Hippocampal formation (tissue), 2 donors: ENCODE results near the gene ARHGAP8.
A peak's percentile ranks its signal among the peaks of the same experiment; 100 is the strongest.

Experiments used
- DNase-seq, 2 donors: peaks; one replicate each; lab custom pipeline; 2025; lab: John Stamatoyannopoulos, UW

The ARHGAP8 gene

DNA sequence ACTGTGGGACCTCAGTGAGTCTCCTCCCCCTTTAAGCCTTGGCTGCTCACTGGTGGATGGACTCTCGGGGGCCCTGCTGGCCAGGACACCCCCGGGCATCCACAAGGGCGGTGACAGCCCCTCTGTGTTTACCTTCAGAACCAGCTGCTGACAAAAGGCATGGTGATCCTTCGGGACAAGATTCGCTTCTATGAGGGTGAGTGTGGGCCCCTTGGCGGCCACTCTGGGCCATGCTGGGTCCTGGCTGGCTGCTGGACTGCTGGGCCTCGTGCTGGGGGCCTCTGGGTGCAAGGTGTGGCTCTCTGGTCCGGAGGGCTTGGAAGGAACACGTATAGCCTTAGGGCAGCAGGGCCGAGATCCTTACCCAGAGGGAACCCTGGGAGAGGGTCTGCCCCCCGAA lies 25.9 kb upstream of the ARHGAP8 start:
- no peak for DNase-seq

DNA sequence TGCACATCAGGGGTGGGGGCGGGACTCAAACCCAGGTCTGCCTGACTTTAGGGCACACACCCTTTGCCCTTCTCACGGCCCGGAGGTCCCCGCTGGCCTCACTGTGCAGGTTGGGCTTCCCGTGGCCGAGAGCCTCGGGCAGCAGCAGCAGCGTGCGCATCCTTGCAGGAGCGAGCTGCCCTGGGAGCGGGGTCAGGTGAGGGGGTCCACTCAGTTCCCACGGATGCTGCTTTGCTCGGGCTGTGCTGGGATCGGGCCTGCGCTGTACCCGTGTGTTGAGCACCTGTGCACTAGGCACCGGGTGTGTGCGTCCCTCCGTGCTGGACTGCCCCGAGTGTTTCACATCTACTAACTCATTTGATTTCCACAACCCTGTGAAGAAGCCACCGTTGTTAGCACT lies 25.2 kb upstream of the ARHGAP8 start:
- no peak for DNase-seq

DNA sequence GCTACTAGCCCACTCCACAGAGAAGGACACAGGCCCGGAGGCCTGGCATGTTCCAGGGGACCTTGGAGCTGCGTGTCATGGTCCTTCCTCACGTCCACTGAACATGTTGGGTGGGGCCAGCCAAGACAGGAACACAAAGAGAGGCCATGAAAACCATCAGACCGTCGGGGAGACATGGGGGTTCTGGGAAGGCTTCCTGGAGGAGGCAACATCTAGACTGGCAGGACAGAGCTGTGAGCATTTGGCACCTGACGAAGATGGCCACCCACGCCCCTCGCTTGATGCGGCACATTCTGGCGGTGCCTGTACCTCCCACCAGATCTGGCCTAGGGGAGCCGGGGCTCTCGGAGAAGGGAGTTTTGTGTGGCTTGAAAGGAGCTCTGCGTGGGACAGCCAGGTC lies 24.7 kb upstream of the ARHGAP8 start:
- no peak for DNase-seq

DNA sequence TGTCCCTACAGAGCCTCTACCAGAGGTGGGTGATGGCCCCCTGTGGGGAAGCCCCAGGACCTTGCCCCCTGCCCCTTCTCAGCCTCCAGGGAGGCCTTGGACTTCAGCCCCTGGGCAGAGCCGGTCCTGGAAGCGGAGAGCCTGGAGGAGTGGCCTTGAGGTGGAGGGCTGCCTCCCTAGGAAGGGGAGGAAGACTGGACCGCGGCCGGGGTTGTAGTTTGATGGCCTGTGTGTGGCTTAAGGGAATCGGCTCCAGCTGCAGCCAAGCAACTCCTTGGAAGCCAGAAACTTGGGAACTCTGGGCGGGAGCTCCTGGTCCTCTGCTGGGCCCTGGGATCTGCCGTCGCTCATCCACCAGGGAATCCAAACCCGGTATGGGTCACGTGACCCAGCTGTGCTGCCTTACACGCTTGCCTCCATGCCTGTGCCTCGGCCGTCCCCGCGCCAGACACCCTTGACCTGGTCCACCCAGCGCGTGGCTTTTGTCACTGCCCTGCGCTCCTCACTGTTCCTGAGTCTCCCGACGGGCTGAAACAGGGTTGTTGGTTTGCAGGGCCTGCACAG lies 23.5 kb upstream of the ARHGAP8 start:
- DNase-seq = no peak

DNA sequence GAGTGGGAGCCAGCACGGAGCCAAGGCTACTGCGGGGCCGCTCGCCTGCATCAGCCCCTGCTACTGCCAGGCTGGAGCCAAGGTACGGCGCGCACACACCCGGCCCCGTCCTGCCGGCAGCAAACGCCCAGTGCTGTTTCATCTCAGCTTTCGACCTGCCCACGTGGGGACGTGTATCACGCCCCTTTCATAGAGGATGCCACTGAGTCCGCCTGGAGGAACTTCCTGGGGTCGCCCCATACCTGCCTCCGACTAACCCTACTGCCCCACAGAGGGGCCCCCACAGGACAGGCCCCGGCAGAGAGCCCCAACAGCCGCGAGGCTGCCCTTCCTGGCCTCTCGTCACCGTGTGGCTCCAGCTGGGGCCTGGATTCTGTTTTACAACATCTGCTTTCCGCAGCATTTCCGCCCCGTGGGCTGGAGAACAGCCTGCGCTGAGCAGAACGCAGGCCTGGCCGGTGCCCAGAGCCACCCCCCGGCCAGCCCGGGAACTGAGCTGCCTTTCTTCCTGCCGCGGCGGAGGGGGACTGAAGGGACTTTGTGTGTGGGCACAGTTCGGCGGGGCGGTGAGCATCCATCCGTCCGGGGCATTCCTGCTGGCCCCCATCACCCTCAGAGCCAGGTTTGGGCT lies 22.9 kb upstream of the ARHGAP8 start:
- peak; percentile 40 to 59 for DNase-seq

DNA sequence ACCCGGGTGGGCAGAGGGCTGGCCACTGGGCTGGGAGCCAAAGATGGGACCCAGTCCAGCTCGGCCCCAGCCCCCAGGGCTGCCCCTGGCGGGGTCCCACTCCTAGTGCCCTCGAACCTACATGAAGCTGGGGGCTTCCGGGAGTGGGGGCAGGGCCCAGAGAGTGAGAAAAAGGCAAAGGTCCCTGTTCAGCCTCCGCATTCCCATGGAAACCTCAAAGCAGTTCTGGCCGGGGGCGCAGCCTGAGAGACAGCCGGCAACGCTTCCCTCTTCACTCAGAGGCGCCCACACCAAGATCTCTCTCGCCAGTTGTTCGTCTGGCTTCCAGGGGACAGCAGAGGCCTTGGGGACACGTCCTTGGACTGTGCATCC lies 22.4 kb upstream of the ARHGAP8 start:
- no peak for DNase-seq

DNA sequence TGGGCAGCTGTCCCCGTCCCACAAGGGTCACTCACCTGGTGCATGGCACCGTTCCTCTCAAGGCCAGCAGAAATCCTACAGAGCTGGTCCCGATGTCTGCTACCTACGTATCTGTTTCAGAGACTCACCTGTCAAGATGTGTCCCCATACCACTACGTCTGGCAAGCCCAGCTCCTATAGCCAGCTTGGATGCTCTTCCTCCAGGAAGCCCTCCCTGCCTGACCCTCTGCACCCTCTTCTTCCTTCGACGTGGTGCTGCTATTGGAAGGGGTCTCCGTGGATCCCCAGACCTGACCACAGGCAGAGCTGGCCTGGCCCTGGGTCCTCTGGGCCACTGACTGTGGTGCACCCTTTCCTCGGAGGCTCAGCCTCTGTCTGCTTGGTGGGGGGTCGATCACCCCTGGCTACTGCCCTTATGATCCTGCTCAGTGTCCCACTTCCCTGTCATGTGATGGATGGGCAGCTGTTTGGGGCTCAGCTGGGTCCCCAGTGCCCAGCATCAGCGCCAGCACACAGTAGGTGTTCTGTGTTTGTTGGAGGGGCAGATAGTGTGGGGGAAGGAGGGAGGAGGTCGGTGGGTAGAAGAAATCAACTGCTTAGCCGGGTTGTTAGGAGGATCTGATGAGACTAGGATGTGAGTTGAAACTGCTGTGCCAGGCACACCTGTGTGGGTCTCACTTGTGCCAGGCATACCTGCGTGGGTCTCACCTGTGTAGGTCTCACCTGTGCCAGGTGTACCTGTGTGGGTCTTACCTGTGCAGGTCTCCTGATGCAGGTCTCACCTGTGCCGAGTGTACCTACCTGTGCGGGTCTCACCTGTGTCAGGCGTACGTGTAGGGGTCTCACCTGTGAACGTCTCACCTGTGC lies 21.7 kb upstream of the ARHGAP8 start:
- no peak for DNase-seq

DNA sequence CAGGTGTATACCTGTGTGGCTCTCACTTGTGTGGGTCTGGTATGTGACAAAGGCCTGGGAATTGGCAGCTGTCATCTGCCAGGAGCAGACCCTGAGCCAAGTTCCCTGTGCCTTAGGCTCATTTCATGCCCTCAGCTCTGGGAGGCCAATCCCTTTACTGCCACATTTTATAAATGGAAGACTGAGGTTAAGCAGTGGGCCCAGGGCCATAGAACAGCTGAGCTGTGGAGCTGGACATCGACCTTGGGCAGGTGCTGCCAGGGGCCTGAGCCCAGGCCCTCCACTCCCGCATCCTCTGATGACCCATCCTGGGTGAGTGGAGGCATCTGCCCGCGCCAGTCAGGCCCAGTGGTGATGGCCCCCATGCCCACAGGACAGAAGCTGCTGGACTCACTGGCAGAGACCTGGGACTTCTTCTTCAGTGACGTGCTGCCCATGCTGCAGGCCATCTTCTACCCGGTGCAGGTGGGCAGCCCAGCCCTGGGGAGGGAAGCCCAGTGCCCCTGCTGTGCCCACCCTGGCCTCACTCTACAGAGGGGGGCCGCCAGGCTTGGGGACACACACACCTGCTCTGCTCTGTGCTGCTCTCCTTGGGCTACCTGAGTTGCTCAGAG lies 20.9 kb upstream of the ARHGAP8 start:
- DNase-seq = no peak

DNA sequence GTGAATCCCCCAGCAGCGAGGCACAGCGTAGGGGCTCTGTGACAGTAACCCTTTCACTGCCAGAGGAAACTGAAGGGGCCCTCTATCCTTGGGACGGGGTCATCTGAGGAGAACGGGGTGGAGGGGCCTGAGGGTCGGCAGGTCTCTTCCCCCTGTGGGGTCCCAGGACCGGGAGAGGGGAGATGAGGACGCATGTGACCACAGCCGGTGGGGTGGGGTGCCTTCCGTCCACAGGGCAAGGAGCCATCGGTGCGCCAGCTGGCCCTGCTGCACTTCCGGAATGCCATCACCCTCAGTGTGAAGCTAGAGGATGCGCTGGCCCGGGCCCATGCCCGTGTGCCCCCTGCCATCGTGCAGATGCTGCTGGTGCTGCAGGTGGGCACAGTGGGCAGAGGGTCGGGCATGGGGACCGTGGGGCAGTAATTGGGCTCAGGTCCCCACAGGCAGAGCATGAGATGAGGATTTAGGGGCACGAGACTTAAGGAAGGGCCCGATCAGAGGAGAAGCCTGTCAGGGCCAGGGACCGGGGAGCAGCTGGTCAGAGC lies 20.3 kb upstream of the ARHGAP8 start:
- DNase-seq = no peak

DNA sequence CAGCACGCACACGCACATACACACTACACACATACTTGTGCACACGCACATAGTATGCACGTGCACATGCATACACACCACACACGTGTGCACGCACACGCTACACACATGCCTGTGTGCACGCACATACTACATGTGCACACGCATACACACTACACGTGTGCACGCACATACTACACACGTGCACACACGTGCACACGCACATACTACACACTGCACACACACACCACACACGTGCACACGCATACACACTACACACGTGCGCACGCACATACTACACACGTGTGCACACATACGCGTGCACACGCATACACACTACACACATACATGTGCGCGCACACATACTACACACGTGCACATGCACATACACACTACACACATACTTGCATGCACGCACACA lies 19.7 kb upstream of the ARHGAP8 start:
- no peak for DNase-seq

DNA sequence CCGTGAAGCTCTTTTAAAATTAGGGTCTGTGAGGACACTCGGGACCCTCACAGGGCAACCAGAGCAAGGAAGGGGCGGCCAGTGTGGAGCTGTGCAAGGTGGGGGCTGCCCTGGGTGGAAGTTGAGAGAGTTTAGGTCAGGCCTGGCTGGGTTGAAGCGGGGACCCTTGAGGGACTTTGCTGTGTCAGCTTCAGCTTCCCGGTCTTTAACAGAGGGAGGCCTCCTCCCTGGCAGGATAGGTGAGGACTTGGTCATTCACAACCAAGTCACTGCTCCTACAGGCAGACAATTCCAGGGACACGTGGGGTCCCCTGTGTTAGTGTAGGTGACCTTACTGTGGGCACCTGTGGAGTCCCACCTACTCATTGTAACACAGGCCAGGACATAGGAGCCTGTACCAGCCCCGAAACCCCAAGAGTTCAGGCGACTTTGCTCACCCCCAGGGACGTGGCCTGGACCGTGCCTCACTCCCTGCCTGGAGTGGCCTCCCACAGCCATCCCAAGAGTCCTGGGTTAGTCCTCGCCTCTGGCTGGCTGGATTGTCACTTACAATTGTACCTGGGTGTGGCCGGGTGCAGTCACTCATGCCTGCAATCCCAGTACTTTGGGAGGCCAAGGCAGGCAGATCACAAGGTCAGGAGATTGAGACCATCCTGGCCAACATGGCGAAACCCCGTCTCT lies 18.8 kb upstream of the ARHGAP8 start:
- no peak for DNase-seq

DNA sequence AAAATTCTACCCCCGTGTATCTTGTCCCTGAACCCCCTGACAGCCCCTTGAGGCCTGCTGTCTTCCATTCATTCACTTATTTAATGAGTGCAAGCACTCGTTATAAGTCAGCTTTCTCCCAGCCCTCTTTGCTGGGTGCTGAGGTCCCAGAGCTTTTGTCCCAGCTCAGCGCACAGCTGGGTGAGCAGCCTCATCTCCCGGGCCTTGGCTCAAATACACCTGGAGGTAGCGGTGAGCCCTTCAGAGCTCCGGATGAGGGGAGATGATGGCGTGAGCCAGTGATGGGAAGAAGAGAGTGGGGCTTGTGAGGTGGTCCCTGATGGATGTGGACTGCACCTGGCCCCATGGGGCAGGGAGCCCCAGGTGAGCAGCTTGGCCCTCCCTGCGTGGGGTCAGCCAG lies 18.1 kb upstream of the ARHGAP8 start:
- no peak for DNase-seq

DNA sequence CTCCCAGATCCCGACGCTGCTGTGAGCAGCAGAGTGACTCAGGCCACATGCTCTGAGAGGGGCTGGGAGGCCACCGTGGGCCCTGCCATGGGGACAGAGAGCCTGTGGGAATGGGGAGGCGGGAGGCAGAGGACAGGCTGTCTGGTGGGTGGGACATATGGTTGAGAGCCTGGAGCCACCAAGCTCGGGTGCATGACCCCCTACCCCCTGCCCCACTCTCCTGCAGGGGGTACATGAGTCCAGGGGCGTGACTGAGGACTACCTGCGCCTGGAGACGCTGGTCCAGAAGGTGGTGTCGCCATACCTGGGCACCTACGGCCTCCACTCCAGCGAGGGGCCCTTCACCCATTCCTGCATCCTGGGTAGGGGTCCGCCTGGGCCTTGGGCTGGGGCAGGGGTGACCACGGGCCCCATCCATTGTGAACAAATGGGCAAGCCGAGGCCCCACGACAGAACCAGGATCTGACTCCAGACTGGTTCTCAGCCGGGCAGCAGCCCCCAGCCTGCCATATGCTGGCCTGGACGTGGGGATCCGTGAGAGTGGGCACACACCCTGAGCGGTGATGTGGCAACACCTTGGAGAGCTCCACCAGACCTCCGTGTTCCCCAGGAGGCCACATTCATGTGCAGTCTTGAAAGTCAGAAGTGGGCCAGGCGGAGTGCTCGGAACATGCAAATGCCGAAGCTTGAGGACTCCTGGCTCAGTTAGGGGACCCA lies 17.4 kb upstream of the ARHGAP8 start:
- no peak for DNase-seq

DNA sequence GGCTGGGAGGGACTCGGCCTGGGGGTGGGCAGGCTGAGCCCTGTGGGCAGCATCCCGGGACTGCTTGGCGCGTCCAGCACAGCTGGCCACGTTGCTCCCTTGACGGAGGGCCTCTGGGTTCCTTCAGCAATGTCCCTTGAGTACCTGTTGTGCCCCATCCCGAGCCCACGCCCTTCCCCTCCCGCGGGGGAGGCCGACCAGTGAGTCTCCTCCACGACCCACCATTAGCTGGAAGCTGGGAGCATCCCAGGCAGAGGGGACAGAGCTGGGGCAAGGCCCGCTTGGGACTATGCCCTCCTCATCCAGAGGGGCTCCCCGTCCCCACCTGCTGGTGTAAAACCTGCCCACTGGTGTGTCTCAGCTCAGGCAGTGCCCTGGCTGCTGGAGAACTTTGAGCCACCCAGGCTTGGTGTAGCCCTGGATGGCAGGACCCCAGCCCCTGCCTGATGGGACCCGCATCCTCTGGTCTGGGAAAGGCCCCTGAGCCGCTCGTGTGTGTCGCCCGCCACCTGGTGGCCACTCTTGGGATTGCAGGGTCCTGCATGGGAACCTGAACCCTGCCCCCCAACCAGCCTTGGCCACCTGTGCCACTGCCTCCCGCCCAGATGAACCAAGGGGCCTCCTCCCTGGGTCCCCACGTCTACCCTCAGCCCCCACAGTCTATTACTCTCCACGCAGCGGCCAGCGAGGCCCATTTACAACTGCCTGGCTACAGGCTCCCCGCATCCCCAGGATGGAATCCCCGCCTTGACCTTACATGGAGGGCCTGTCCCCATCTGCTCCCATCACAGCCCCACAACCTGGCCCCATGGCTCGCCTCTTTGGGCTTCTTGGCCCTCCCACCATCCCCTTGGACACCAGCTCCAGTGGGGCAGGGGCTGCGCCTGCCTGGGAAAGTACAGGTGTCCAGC lies 16.6 kb upstream of the ARHGAP8 start:
- peak in 1 of 2 donors; percentile 47 for DNase-seq

DNA sequence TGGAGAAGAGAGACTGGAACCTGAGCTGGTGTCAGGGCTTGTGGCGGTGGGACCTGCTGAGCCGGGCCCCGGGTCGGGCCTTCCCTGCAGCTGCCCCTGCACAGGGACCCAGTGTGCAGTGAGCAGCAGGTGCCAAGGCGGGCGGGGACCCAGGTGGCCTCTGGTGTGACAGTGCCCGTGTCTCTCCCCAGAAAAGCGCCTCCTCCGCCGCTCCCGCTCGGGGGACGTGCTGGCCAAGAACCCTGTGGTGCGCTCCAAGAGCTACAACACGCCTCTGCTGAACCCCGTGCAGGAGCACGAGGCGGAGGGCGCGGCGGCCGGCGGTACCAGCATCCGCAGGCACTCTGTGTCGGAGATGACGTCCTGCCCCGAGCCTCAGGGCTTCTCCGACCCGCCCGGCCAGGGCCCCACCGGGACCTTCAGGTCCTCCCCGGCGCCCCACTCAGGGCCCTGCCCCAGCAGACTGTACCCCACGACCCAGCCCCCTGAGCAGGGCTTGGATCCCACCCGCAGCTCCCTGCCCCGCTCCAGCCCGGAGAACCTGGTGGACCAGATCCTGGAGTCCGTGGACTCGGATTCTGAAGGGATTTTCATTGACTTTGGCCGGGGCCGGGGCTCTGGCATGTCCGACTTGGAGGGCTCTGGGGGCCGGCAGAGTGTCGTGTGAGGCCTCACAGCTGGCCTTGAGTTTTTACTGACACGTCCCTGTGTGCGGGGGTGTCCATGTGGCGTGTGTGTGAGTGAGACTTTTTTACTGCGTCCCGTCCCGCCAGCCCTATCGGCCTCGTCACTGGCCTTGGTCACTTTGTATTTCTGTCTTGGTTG lies 15.6 kb upstream of the ARHGAP8 start:
- DNase-seq = no peak

DNA sequence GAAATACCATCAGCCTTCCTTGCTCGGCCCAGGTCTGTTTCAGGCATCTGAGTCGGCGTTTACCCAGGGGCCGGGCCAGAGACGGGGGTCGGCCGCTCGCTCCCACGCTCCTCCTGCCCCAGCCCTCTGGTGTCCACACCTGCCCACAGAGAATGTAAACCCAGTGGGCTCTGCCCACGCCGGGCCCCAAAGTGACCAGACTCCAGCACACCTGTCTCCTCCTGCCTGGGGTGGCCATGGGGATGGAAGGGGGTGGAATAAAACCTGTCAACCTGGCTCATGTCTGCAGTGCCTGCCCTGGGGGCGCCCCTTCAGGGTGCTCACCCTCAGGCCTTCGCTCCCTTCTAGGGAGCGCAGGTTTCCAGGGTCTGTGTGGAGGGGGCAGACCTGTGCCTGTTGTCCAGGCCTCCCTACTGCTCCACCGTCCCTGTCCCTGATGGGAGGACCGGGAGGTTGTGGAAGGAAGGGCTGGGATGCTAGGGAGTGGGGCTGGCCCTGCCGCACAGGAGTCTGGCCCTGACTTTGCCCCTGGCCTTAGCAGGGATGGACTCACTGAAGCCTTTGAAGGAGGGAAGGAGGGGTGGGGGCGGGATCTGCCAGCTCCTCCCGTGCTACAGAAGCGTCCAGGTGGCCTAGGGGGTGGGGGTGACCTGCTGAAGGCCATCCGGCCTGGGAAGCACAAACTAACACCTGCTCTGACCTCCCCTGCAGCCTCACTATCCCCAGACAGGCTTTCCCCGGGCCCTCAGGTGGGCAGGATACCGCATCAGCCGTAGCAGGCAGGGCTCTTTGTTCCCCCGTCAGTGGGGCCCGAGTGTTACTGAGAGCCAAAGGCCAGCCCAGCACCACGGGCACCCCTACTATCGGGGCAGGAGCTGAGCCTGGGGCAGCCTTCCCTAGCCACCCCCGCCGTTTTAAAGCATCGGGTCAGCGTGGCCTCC lies 14.7 kb upstream of the ARHGAP8 start:
- no peak for DNase-seq

DNA sequence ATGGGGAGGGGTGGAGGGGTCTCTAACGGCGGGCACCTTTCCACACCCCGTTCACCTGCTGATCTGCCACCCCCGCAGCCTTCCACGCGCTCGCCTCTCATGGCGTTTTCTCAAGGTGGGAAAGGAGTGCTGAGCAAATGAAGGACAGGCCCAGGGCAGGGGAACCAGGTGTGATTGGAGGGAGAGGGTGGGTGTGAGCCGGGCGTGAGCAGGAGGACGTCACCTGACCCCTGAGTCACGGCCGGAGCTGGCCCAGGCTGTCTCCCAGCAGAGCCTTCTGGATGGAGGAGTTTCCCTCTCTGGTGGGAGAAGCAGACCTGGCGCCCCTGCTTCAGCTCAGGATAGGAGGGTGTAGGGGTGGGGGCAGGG lies 14.0 kb upstream of the ARHGAP8 start:
- no peak for DNase-seq

DNA sequence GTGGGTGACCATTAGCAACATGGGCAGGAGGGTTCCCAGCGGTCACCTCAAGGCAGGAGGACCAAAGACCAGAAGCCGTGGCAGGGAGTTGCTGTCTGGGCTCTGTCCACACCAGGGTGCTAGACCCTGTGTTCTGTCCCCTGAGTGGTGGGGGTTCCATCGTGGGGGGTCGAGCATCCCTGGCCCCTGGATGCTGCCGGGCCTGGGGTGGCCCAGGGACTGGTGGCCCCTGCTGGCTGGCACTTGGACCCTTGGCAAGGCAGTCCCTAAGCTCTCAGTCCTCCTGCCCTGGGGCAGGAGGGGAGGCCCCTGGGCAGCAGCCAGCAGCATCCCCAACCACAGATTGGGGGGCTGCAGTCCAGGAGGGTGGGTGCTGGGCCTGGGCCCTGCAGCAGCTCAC lies 13.4 kb upstream of the ARHGAP8 start:
- no peak for DNase-seq
